Astrocyte (in vitro differentiated cells and primary cell): ENCODE data around the gene IKBKE. TPM values are rescaled to one million over a fixed set of nuclear protein-coding genes. Genes with fewer than 3 reads are reported as not detected.

Experiments used
- DNase-seq: peaks from one replicate; pipeline ENCODE4 v3.0.0-alpha.2; 2010; ENCODE audit warnings: low read depth
- FAIRE-seq: peaks from 2 replicates; lab custom pipeline; 2011; peaks lifted over from hg19 to GRCh38; lab: Jason Lieb, UNC
- H2AFZ ChIP-seq: 2 replicates; pipeline ENCODE4 v1.6.0; 2012; ENCODE audit warnings: low read depth, low read length, inconsistent platforms
- H3K27ac ChIP-seq: 2 replicates; pipeline ENCODE4 v1.5.1; 2011; ENCODE audit warnings: low read depth, low read length, inconsistent platforms
- H3K27me3 ChIP-seq: 2 replicates; pipeline ENCODE4 v1.6.0; 2011; ENCODE audit warnings: low read length, inconsistent platforms; ENCODE audit not compliant: insufficient read depth
- H3K36me3 ChIP-seq: 2 replicates; pipeline ENCODE4 v1.5.1; 2011; ENCODE audit warnings: low read length, inconsistent platforms; ENCODE audit not compliant: insufficient read depth
- H3K4me1 ChIP-seq: 2 replicates; pipeline ENCODE4 v1.5.1; 2011; ENCODE audit warnings: low read length, inconsistent platforms; ENCODE audit not compliant: insufficient read depth
- H3K4me2 ChIP-seq: 2 replicates; pipeline ENCODE4 v1.6.0; 2012; ENCODE audit warnings: low read length, inconsistent platforms
- H3K4me3 ChIP-seq: 2 replicates; pipeline ENCODE4 v1.5.1; 2011; ENCODE audit warnings: low read depth, mild to moderate bottlenecking, low read length, inconsistent platforms; ENCODE audit not compliant: insufficient read depth
- H3K79me2 ChIP-seq: 2 replicates; pipeline ENCODE4 v1.6.0; 2012; ENCODE audit warnings: mild to moderate bottlenecking, low read length, inconsistent platforms; ENCODE audit not compliant: insufficient read depth
- H3K9ac ChIP-seq: 2 replicates; pipeline ENCODE4 v1.6.0; 2012; ENCODE audit warnings: mild to moderate bottlenecking, low read length, inconsistent platforms
- H3K9me3 ChIP-seq: 2 replicates; pipeline ENCODE4 v1.5.1; 2012; ENCODE audit warnings: low read depth, mild to moderate bottlenecking, low read length, inconsistent platforms; ENCODE audit not compliant: insufficient read depth
- H4K20me1 ChIP-seq: 2 replicates; pipeline ENCODE4 v1.6.0; 2012; ENCODE audit warnings: low read length, inconsistent platforms; ENCODE audit not compliant: insufficient read depth
- H3K27ac Mint-ChIP-seq: one replicate; pipeline ENCODE4 v1.8.0; 2021; ENCODE audit warnings: mild to moderate bottlenecking, mixed read lengths; ENCODE audit not compliant: unreplicated experiment
- H3K27me3 Mint-ChIP-seq: one replicate; pipeline ENCODE4 v1.8.0; 2021; ENCODE audit warnings: low read depth, mixed read lengths; ENCODE audit not compliant: unreplicated experiment
- H3K36me3 Mint-ChIP-seq: one replicate; pipeline ENCODE4 v1.8.0; 2021; ENCODE audit warnings: low read depth, mixed read lengths; ENCODE audit not compliant: unreplicated experiment
- H3K4me1 Mint-ChIP-seq: one replicate; pipeline ENCODE4 v1.8.0; 2021; ENCODE audit warnings: low read depth, mixed read lengths; ENCODE audit not compliant: unreplicated experiment
- H3K4me3 Mint-ChIP-seq: one replicate; pipeline ENCODE4 v1.8.0; 2021; ENCODE audit warnings: mild to moderate bottlenecking, moderate library complexity, mixed read lengths; ENCODE audit not compliant: unreplicated experiment
- H3K9me3 Mint-ChIP-seq: one replicate; pipeline ENCODE4 v1.8.0; 2021; ENCODE audit warnings: mild to moderate bottlenecking, mixed read lengths; ENCODE audit not compliant: unreplicated experiment
- CTCF ChIP-seq: IDR thresholded peaks from 2 replicates; pipeline ENCODE4 v1.5.1; 2011; ENCODE audit warnings: low read depth, mild to moderate bottlenecking, inconsistent platforms, low read length, moderate library complexity; ENCODE audit not compliant: insufficient read depth
- EZH2 ChIP-seq: IDR thresholded peaks from 2 replicates; pipeline ENCODE4 v1.6.1; 2012; ENCODE audit warnings: mild to moderate bottlenecking, low read length, inconsistent platforms; ENCODE audit not compliant: insufficient read depth
- total RNA-seq: library from RNA; stranded (reverse); gene quantifications from 2 replicates; pipeline ENCODE4 v1.2.1, GENCODE V29; 2021

The IKBKE gene
- total RNA-seq, 1 donor from 2014 or later: 17.0 TPM

- no peak overlapping the region for H3K27ac ChIP-seq
- H3K79me2 ChIP-seq: no peaks in the 10 kb centered on the region
- no peaks in the 10 kb centered on the region for H3K27me3 ChIP-seq
- H3K36me3 ChIP-seq: peaks cover 5% of the 10 kb centered on the region
- H3K4me1 Mint-ChIP-seq: peaks cover 18% of the 10 kb centered on the region
- no peaks in the 10 kb centered on the region for H3K27me3 Mint-ChIP-seq
- peaks cover 11% of the 10 kb centered on the region for H3K4me1 ChIP-seq
- FAIRE-seq: no peak
- H3K9ac ChIP-seq: no peak overlapping the region
- peaks cover 26% of the 10 kb centered on the region for H3K36me3 Mint-ChIP-seq
- DNase-seq: no peak
- H3K9me3 Mint-ChIP-seq: no peaks in the 10 kb centered on the region
- H4K20me1 ChIP-seq: no peaks in the 10 kb centered on the region
- no peak overlapping the region for H3K4me3 Mint-ChIP-seq
- H3K9me3 ChIP-seq: no peaks in the 10 kb centered on the region
- no peak overlapping the region for H3K4me3 ChIP-seq
- H3K4me2 ChIP-seq: no peak overlapping the region
- no peak overlapping the region for H2AFZ ChIP-seq
- TF ChIP-seq CTCF (no peak), EZH2 (no peak)
- H3K27ac Mint-ChIP-seq: peak overlapping the region; percentile 26
Measured at GRCh38 chr1:206463137-206463536, 7.1 kb upstream of the IKBKE start.

GRCh38 chr1:206463911-206464310 lies 6.4 kb upstream of the IKBKE start:
- Mint-ChIP-seq H3K4me1 (peaks cover 18% of the 10 kb centered on the region), H3K27ac (no peak overlapping the region), H3K4me3 (no peak overlapping the region), H3K9me3 (no peaks in the 10 kb centered on the region), H3K27me3 (no peaks in the 10 kb centered on the region), H3K36me3 (peaks cover 18% of the 10 kb centered on the region)
- Histone ChIP-seq H4K20me1 (no peaks in the 10 kb centered on the region), H3K4me3 (no peak overlapping the region), H3K36me3 (peaks cover 2% of the 10 kb centered on the region), H3K9me3 (no peaks in the 10 kb centered on the region), H2AFZ (no peak overlapping the region), H3K4me2 (no peak overlapping the region), H3K27ac (no peak overlapping the region), H3K27me3 (no peaks in the 10 kb centered on the region), H3K9ac (no peak overlapping the region), H3K79me2 (no peaks in the 10 kb centered on the region), H3K4me1 (peaks cover 11% of the 10 kb centered on the region)
- FAIRE-seq: no peak
- TF ChIP-seq CTCF: no peak
- TF ChIP-seq EZH2: no peak
- no peak for DNase-seq

GRCh38 chr1:206464456-206464964 lies 5.8 kb upstream of the IKBKE start:
- Histone ChIP-seq H3K79me2 (no peaks in the 10 kb centered on the region), H3K4me1 (peaks cover 16% of the 10 kb centered on the region), H4K20me1 (no peaks in the 10 kb centered on the region), H3K4me3 (no peak overlapping the region), H2AFZ (no peak overlapping the region), H3K4me2 (peak overlapping the region; percentile 14), H3K9ac (peak overlapping the region; percentile 27), H3K36me3 (no peaks in the 10 kb centered on the region), H3K9me3 (no peaks in the 10 kb centered on the region), H3K27me3 (no peaks in the 10 kb centered on the region), H3K27ac (peak overlapping the region; percentile 32)
- no peak for FAIRE-seq
- H3K4me1 Mint-ChIP-seq: peaks cover 18% of the 10 kb centered on the region
- TF ChIP-seq CTCF: no peak
- no peak for TF ChIP-seq EZH2
- peak overlapping the region; percentile 73 for H3K27ac Mint-ChIP-seq
- no peaks in the 10 kb centered on the region for H3K9me3 Mint-ChIP-seq
- peaks cover 17% of the 10 kb centered on the region for H3K36me3 Mint-ChIP-seq
- H3K27me3 Mint-ChIP-seq: no peaks in the 10 kb centered on the region
- peak overlapping the region; percentile 29 for H3K4me3 Mint-ChIP-seq
- peak; percentile 93 for DNase-seq
